Activated CD4-positive, alpha-beta T cell treated with anti-CD3 and anti-CD28 coated beads, Interleukin-10, Interleukin-2, amounts not matched to agents 100 ng/mL and 50 ng/mL, durations not matched to agents 16 hours and 8 hours (primary cell): ENCODE results near the gene HAAO.
A peak's percentile ranks its signal among the peaks of the same experiment; 100 is the strongest.

Experiments used
- DNase-seq: peaks from one replicate; pipeline ENCODE4 v3.0.0-alpha.2; 2020

The HAAO gene

DNA sequence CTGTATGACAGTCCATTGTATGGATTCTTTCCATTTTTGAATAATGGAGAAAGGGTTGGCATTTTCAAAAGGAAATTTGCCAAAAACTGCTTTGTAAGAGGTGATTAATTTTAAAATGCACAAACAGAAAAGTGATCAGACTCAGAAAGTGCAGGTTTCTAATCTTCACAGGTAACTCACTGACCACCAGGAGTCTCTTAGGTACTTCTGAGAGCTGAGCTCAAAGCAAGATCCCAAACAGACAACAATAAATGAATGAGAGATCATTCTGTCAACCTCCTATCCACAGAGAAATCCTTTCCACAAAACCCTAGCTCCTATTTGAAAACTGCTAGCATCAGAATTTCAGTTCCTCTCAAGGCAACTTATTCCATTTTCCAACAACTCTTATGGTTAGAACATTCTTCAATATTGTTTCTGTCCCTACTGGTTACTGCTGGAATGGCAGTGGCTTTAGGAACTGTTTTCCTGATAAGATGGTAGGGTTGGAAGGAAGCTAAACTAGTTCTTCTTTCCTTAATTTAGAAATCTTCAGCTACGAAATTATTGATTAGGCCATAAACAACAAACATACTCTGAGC, 20.6 kb upstream of the HAAO start:
- DNase-seq = no peak

DNA sequence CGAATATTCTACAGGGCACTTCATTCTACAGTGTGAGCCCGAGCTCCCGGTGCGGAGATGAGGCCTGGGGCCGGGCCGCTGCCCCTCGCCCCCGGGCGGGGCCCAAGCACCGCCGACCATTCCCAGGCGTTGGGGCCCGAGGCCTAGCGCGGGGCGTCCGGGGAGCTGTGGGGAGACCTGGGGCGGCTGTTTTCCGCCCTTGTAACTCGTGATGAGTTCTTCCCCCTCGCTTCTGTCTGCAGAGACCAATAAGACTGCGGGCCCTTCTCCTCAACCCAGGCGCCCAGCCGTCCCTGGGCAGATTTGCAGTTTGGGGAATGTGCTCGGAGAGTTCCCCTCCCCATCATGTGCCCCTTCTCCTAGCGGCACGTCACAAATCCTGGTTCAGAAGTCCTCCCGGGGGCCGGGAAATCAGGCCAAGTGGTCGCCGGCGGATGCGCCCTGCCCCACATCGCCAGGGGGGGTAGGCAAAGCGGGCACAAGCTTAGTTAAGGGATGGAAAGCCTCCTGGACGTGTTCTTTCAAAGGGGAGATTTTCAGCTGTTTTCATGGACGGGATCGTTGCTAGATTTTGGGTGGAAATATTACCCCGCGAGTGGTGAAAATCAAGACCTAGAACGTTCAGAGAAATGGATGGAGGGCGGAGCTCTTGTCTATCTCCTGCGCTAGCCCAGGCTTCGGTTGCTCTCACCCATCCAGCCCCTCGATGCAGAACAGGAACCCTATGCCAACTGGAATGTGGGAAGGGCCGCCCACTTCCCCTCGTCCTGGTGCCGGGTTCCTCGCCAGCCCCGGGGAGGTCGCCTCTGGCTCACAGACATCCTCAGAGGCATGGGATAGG, 18.8 kb upstream of the HAAO start:
- DNase-seq = peak; percentile 51

DNA sequence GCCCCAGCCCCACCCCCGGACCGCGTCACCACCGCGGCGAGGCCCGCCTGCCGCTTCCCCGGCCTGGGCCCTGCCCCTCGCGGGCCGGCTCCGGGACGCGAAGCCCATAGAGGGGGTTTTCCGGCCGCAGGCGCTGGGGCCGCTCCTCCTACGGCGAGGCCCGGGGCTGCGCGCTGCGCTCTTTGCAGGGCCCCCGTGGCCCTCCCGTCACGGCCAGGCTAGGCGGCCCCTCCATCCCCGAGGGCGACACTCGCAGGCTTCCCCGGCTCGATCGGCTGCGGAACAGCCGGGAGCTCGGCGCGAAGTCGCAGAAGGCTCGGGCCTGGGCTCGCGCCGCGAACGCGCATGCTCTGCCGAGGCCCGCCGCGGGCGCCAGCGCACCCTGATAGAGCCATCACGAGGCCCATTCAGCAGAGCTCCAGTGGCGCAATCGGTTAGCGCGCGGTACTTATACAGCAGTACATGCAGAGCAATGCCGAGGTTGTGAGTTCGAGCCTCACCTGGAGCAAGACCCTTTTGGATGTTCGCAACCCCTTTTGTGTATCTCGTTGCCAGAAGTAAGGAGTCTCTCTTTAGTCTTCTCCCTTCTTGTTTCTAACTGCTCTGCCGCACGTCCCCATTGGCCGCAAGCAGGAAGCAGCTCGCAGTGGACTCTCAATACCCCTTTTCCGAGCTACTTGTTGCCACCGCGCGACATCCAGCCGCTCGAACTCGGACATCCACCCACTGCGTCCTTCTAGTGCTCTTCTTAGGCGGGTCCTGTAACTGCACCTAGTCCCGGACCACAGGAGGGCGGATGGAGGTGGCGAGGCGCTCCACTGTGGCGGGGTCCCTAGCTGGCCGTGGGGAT, 18.0 kb upstream of the HAAO start:
- peak; percentile 94 for DNase-seq

DNA sequence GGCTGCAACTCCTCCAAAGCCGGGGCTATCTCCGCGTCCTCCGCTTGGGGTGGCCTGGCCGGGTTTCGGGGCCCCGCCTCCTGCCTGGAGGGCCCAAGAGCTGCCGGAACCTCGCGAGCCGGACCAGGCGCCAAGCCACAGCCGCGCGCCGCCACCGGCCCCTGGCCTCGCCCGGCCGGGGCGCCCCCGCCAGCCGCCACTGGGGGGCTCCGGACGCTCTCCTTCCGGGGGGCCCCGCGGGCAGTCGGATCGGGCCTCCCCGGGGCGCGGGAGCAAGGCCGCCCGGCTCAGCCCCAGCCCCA, 17.4 kb upstream of the HAAO start:
- DNase-seq = peak; percentile 81

DNA sequence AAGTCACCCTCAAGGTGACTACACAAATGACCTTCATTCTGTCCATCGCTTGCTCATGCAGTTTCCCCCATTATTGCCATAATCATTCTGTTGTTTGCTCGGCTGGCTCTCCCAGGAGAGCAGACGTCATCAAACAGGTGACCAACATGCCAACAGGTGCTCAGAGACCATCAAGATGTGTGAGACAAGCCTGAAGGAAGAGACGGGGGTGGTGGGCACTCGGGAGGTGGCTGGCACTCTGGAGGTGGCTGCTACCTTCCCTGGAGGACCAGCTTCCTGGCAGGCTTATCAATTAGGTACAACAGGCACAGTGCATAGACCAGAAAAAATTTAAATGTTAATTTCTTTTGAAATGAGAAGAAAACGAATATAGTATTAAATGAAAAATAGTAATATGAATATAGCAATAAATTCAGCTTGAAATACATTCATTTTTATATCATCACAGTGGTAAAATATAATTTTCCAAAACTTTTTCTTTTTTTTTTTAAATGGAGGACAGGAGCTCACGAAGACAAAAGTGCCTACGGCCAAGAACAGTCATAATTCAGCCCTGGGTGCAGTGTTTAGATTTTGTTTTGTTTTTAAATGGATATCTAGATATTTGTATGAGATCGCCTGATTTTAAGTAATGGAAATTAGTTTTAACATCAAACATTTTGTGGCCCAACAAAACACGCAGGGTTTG, 16.9 kb upstream of the HAAO start:
- no peak for DNase-seq

DNA sequence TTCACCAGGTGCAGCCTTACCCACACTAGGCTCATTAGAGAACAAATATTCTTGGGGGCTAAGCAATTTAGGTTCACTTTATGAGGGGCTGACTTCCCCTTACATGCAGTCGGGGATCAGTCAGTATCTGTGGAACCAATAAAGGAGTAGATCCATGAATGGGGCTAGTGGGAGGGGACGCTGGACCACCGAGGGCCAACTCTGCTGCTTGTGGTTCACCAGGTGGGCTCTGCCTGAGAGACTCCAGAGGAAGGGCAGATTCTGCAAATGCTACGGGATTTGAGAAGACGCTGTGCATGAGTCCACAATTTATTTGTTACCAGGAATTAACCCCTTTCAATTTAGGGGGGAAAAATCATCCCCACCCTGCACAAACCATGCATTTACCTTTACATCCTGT, 15.9 kb upstream of the HAAO start:
- no peak for DNase-seq

DNA sequence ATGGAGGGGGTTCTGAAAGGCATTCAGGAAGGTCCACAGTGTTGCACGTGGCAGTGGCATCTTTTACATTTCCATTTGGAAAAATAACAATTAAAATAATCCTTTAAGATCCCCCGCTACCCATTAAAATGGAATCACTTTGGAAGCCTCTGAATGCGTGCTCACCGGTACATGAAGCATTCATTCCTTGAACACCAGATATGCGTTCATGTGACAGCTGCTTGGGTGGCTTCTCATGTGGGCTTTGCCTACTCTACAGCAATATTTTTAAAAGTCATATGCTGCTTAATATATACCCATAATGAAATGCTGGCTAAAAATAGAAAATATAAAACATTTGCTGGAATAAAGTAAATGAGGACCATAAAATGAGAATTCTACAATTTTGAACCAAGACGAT, 14.4 kb upstream of the HAAO start:
- no peak for DNase-seq

DNA sequence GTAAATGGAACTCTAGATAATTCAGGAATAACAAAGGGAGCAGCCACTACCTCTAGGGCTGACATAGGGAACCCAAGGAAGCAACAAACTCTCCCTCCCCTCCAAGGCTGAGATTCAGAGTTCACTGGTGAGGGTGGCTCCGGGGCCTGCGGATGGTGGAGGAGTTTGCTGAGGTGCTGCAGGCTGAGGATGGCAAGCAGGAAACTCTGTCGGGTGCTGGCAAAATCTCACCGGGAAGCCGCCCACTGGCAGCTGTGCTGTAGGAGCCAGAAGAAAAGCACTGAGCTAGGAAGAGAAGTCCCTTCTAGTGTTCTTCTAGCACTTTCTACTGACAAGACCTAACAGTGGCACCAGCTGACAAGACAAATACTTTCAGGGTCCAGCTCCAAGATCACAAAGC, 12.5 kb upstream of the HAAO start:
- DNase-seq = no peak

DNA sequence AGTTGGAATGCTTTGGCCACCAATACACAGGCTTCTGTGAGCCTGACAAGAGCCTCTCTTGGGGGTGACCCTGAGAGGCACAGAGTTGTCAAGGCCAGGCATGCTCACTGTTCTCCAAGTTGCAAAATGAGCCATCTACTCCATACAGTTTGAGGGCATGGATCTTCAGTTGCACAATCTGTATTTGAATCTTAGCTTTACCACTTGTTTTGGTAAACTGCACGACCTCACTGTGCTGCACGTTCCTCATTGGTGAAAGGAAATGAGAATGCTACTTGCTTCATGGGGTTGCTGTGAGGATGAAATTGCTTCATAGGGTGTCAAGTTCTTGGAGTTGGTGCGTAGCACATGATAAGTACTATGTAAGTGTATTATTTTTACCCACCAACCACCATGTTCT, 12.0 kb upstream of the HAAO start:
- DNase-seq = no peak

DNA sequence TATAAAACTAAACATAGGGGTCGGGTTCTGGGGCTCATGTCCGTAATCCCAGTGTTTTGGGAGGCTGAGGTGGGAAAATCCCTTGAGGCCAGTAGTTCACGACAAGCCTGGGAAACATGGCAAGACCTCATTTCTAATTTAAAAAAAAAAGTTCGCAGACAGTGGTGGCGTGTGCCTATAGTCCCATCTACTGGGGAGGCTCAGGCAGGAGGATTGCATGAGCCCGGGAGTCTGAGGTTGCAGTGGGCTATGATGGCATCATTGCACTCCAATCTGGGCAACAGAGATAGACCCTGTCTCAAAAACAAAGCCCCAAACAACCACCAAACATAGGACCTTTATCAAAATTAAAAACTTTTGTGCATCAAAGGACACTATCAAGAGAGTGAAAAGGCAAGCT, 9.8 kb upstream of the HAAO start:
- DNase-seq = no peak

DNA sequence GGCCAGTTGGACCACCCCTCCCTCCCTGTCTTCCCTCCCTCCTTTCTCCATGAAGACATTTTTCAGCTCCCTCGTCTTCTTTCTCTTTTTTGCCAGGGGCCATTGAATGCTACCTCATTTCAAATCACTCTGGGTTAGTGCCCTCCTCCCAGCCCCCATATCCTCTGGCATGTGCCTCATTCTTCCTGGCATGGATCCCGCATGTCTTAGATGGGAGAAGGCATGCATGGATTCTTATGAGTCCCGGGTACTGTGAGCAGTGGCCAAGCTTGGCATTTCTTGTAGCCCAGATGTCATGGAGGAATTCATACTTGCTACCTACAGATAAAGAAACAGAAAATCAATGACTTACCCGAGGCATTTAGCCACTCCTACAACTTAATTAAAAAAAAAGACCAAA, 9.0 kb upstream of the HAAO start:
- DNase-seq = no peak

DNA sequence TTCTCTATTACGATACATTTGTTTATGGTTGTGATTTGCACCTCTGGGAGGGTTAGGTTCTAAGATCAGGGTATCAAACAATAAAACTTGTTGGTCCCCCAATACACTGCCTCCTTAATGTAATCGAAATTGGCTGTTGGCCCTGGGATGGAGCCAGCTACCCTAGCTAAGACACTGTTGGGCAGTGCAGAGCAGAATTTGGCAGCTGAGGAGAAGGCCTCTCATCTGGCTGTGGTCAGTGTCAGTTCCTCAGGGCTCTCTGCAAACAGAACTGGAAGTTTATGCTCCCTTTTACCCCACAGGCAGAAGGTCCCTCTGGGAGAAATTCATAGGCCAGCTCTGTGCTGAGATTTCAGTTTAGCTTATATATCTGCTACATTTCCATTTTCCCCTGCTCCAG, 8.6 kb upstream of the HAAO start:
- DNase-seq = no peak

DNA sequence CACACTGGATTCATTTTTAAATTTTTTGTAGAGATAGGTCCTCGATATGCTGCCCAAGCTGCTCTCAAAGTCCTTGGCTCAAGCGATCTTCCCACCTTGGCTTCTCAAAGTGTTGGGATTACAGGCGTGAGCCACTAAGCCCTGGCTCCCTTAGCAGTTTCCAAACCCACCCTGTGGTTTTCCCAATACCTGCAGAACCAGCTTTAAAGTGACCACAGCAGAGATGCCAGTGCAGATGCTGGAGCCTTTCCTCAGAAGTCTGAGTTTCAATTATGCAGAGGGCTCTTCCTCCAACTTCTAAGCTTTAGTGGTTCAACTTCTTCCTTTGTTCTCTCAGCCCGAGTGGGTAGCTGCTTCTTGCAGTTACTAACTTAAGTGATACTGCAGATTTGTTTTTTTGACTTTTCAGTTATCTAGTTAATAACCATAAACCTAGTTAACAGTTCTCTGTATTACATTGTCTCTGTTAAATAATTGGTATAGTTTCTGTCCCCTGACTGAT, 8.1 kb upstream of the HAAO start:
- no peak for DNase-seq

DNA sequence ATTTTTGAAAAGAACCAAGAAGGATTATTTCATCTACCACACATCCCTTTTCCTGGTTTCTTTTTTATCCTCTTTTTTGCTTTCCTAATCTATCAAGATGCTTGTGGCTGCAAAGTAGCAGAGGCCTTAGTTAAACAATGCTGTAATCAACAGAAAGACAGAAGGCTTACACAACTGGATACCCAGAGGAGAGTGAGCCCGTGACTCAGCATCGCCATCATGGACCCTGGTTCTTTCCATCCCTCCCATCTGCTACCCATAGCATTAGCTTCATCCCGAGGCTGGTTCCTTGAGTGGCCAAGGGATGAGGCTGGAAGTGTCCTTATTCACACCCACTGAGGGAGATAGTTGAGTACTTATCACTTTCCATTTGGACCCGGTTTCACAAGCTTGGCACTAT, 7.5 kb upstream of the HAAO start:
- no peak for DNase-seq

DNA sequence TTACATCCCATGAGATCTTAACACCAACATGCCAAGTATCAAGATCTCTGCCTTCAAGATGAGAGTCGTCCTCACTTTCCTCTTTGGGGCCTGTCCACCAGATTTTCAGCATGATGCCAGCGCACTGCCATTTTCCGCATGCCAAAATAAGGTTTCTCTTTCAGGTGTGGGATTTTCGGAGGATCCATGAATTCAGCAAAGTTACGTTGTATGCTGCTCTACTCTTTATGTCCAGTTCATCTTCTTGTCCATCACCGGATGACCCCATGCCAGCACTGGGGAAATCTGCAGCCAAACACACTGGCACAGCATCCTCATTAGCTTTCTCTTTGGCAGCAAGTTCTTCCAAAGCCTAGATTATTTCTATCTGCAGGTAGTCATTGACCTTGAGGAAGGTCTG, 4.9 kb upstream of the HAAO start:
- DNase-seq = no peak

DNA sequence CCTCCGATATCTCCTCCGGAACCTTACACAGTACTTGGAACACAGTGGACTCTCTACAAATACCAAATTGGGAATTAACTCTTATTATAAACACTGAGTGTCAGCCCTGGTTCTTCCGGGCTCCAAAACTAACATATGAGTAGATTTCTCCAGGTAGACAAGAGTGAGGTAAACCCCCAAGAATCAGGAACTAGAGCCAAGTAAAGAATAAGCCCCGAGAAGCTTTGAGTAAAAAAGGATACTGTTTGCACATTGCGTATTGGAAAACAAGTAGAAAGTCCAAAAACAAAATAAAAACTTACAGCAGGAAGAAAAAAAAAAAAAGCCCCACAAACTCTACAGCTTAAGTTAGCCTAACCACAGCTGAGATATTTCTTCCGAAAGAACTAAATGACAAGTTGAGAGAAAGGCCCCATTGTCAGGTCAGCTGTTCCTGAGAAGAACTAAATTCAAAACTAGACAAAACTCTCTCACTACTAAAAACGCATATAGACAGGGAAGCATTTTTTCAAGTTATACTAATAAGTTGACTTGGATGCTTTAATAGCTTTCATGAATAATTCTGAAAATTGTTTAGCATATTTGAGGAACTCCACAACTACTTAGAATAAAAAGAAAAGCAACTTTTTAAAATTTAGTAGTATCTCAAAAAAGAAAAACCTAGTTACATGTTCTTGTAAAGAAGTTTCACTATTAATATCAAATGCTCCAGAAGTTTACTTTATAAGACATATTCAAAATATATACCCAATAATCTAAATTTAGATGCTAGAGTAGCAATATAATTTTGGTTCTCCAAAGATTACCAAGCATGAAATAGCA, 4.3 kb upstream of the HAAO start:
- peak; percentile 75 for DNase-seq

DNA sequence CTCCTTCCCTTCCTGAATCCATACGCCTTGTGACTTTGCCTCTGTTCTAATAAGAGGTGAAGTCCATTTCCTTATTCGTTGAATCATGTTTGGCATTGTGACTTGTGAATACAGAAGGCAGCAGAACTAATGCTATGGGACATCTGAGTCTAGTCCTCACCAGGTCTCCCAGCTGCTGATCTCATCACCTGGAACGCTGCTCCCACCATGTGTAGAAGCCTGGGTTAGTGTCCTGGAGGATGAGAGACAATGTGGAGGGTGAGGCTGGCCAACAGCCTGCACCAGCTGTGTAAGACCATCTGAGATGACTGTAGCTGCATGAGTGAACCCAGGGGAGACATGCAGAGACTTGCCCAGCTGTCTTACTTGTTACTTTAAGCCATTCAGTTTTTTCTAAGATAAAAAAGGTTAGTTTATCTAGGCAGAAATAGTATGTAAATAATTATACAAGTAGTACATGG, 3.5 kb upstream of the HAAO start:
- no peak for DNase-seq

DNA sequence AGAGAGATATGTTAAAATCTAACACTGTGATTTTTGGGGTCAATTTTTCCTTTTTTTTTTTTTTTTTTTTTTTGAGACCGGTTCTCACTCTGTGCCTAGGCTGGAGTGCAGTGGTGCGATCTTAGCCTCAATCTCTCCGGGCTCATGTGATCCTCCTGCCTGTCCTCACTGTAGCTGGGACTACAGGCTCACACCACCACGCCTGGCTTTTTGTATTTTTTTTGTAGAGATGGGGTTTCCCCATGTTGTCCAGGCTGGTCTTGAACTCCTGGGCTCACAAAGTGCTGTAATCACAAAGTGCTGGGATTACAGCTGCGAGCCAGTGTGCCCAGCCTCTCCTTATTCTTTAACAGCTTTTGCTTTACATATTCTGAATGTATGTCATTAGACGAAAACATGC, 2.9 kb upstream of the HAAO start:
- DNase-seq = no peak

DNA sequence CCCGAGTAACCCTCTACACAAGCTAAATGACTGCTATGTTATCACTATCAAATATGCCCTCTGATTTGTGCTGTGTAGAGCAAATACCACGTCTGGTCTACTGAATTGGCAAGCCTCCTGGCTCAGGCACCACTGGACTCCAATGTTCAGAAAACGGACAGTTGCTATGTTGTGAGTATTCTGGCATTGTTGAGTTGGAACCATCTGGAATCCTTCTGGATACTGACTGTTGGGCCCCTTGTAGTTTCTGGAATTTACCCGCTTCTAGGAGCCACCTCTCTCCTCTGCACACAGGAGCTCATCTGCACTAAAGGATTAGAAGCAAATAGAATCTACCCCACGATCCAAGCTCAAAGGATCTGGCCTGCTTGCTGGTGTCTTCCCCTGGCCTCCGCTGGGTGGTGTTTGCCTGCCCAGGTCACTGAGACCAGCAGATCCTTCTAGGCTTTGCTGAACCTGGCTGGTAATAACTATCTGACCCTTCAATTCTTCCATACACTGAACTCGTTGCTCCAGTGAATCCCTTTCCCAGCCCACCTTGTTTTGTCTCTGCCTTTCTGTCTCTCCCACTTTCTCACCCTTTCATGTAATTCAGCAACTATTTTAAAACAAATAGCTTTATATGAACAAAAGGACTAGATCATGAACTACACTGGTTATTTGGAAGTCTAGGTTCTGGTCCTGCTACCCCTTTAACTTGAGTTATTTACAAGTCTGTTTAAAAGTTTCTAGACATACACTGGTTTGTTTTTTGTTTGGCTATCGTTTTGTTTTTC, 2.1 kb upstream of the HAAO start:
- DNase-seq = no peak

DNA sequence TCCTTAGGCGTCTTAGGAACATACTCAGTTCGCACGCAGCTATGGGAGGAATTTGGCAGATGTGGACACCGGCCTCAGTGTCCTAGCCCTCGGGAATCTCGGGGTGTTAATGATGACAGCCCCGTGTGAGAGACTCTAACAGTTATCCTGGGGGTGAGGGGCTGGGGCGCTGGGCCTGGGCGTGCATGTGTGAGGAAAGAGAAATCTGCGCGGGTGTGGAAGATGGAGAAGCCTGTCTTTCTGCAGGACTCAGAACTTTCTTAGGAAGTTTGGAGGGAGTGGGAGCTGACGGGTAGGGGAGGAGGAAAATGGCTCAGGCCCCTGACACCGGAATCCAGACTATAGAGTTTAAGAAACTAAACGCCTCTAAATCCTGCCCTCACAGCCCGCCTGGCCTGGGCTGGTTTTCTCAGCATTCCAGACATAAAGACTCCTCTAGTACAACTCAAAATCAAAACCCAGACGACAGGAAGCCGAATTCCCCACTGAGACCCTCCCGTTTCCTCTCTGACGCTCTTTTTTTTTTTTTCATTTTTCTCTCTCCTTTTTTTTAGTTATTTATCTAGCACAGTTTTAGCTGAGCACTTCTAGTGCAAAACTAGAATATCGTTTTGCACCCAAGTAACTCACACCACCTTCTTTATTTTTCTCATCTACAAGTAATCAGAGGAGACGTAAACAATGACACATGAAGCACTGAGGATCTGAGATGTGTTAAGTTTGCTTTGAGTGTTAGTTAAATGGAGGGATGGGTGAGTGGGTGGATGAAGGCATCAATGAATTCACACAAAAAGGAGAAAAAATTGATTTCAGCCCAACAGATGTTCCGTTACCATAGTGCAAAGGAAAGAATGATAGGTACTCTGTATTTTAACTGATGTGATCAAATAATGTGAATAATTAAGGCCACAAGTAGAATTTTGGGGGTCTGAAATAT, 1.2 kb upstream of the HAAO start:
- DNase-seq = no peak
